Loucy (cell line): Measurements from ENCODE around the gene DCUN1D3.

ENCODE experiments used
- H2AFZ ChIP-seq: fragments of 200-600 bp; sonication (generic); 2 replicates; pipeline ENCODE4 v1.6.0; 2016; ENCODE audit warnings: antibody characterized with exemption, mild to moderate bottlenecking, low read length, moderate library complexity
- H3F3A ChIP-seq: fragments of 200-600 bp; 2 replicates; pipeline ENCODE4 v1.6.0; 2016; ENCODE audit warnings: antibody characterized with exemption, low read depth, mild to moderate bottlenecking
- H3K27me3 ChIP-seq: fragments of 200-600 bp; sonication (generic); 2 replicates; pipeline ENCODE4 v1.6.1; 2014; ENCODE audit warnings: low read length, mild to moderate bottlenecking; ENCODE audit not compliant: insufficient read depth, poor library complexity, severe bottlenecking
- H3K36me3 ChIP-seq: fragments of 200-600 bp; sonication (generic); 2 replicates; pipeline ENCODE4 v1.6.1; 2016; ENCODE audit warnings: low read length; ENCODE audit not compliant: insufficient read depth
- H3K4me1 ChIP-seq: fragments of 200-600 bp; sonication (generic); 2 replicates; pipeline ENCODE4 v1.5.1; 2014; ENCODE audit warnings: low read length, mild to moderate bottlenecking; ENCODE audit not compliant: insufficient read depth, poor library complexity, severe bottlenecking
- H3K4me2 ChIP-seq: fragments of 200-600 bp; sonication (generic); 2 replicates; pipeline ENCODE4 v1.6.0; 2014; ENCODE audit warnings: antibody characterized with exemption, low read length, low read depth, mild to moderate bottlenecking; ENCODE audit not compliant: poor library complexity, severe bottlenecking
- H3K4me3 ChIP-seq: fragments of 200-600 bp; sonication (generic); 2 replicates; pipeline ENCODE4 v1.5.1; 2014; ENCODE audit warnings: low read length, mild to moderate bottlenecking, mixed read lengths; ENCODE audit not compliant: poor library complexity, severe bottlenecking
- H3K79me2 ChIP-seq: fragments of 200-600 bp; sonication (generic); 2 replicates; pipeline ENCODE4 v1.6.1; 2014; ENCODE audit warnings: low read length; ENCODE audit not compliant: insufficient read depth
- H3K9ac ChIP-seq: fragments of 200-600 bp; sonication (generic); 2 replicates; pipeline ENCODE4 v1.6.0; 2014; ENCODE audit warnings: mild to moderate bottlenecking, low read depth, low read length, moderate library complexity; ENCODE audit not compliant: poor library complexity, severe bottlenecking
- H3K9me2 ChIP-seq: fragments of 200-600 bp; sonication (generic); replicated peaks from 2 replicates; pipeline ENCODE4 v1.6.1; 2016; ENCODE audit warnings: low read depth, low read length, mixed read lengths
- H3K9me3 ChIP-seq: fragments of 200-600 bp; sonication (generic); 2 replicates; pipeline ENCODE4 v1.6.1; 2014; ENCODE audit warnings: mild to moderate bottlenecking, antibody characterized with exemption, low read length, low read depth; ENCODE audit not compliant: insufficient read depth
- H4K20me1 ChIP-seq: fragments of 200-600 bp; sonication (generic); 2 replicates; pipeline ENCODE4 v1.6.0; 2014; ENCODE audit warnings: antibody characterized with exemption, low read length, mild to moderate bottlenecking; ENCODE audit not compliant: insufficient read depth, poor library complexity, severe bottlenecking
- CTCF ChIP-seq: fragments of 200-600 bp; sonication (generic); conservative IDR thresholded peaks from 2 replicates; pipeline ENCODE4 v1.5.1; 2014; ENCODE audit warnings: mild to moderate bottlenecking, antibody characterized with exemption, low read length
- EZH2phosphoT487 ChIP-seq: fragments of 200-600 bp; IDR thresholded peaks from 2 replicates; pipeline ENCODE4 v1.6.1; 2018; ENCODE audit warnings: antibody characterized with exemption, mild to moderate bottlenecking, moderate library complexity, borderline replicate concordance

DCUN1D3 gene

GRCh38 chr16:20942256-20942655 lies 42.1 kb upstream of the DCUN1D3 start:
- H3K4me3 ChIP-seq = no peak overlapping the region
- no peaks in the 10 kb centered on the region for H3K27me3 ChIP-seq
- no peaks in the 10 kb centered on the region for H4K20me1 ChIP-seq
- H3K79me2 ChIP-seq = no peaks in the 10 kb centered on the region
- H3K9ac ChIP-seq = no peak overlapping the region
- H2AFZ ChIP-seq = no peak overlapping the region
- H3K4me2 ChIP-seq = no peak overlapping the region
- H3K4me1 ChIP-seq = peaks cover 6% of the 10 kb centered on the region
- H3F3A ChIP-seq = no peaks in the 10 kb centered on the region
- H3K9me3 ChIP-seq = no peaks in the 10 kb centered on the region
- TF ChIP-seq EZH2phosphoT487 (no peak), CTCF (no peak)
- H3K9me2 ChIP-seq = no peaks in the 10 kb centered on the region
- no peaks in the 10 kb centered on the region for H3K36me3 ChIP-seq

- Histone ChIP-seq H3K79me2 (no peaks in the 10 kb centered on the region), H3K36me3 (no peaks in the 10 kb centered on the region), H3F3A (no peaks in the 10 kb centered on the region), H3K4me1 (peaks cover 6% of the 10 kb centered on the region), H3K9me3 (no peaks in the 10 kb centered on the region), H4K20me1 (no peaks in the 10 kb centered on the region), H2AFZ (no peak overlapping the region; the same call in 1 of the 2 replicates), H3K27me3 (no peaks in the 10 kb centered on the region), H3K4me3 (no peak overlapping the region), H3K9me2 (no peaks in the 10 kb centered on the region), H3K9ac (no peak overlapping the region), H3K4me2 (no peak overlapping the region)
- TF ChIP-seq EZH2phosphoT487 (no peak), CTCF (no peak)
Observed at GRCh38 chr16:20941636-20941926, 41.4 kb upstream of the DCUN1D3 start.

DNA sequence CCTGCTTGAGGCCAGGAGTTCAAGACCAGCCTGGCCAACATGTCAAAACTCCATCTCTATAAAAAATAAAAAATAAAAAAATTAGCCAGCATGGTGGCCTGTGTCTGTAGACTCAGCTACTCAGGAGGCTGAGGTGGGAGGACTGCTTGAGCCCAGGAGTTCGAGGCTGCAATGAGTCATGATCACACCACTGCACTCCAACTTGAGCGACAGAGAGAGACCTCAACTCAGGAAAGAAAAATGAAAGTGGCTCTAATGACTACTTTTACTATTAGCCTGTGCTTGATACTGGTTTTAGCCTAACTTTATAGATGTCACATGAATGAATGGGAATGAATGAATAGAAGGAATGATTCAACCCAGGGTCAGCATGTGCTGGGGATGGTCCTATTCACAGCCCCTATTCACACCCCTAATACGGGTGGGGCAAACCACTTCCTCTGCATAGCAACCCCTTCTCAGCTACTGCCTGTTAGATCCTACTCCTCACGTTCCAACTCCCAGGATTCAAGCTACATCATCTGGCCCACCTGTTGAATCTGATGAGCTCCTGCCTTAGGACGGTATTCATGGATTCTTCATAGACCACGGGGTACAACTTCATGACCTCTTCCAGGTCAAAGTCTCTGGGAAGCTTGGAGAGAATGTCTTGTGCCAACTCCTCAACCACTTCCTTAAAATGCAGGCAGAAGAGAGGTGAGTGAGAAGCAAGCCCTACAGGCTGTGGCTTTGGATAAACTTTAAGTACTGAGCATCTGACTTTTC lies 40.9 kb upstream of the DCUN1D3 start:
- H3K27me3 ChIP-seq = no peaks in the 10 kb centered on the region
- H3K9me3 ChIP-seq = no peaks in the 10 kb centered on the region
- no peaks in the 10 kb centered on the region for H3K9me2 ChIP-seq
- TF ChIP-seq CTCF = no peak
- no peak for TF ChIP-seq EZH2phosphoT487
- H3K79me2 ChIP-seq = no peaks in the 10 kb centered on the region
- no peaks in the 10 kb centered on the region for H3K36me3 ChIP-seq
- no peak overlapping the region for H3K4me2 ChIP-seq
- no peaks in the 10 kb centered on the region for H4K20me1 ChIP-seq
- no peak overlapping the region for H3K4me3 ChIP-seq
- peak overlapping the region; percentile 47 for H2AFZ ChIP-seq
- H3K4me1 ChIP-seq = peaks cover 6% of the 10 kb centered on the region
- H3F3A ChIP-seq = no peaks in the 10 kb centered on the region
- H3K9ac ChIP-seq = no peak overlapping the region
